Body of pancreas (tissue), 4 donors: Measurements from ENCODE around the gene SLC22A23.

Source experiments
- CTCF ChIP-seq, 7 experiments: fragments of 450-650 bp in 4 of 7; fragments of 200-600 bp in 3 of 7; sonication (generic) in 3 of 7; IDR thresholded peaks; one replicate each; pipeline ENCODE4 v1.5.1; 2016 to 2019; ENCODE audit warnings: antibody characterized with exemption in 7 of 7
- POLR2A ChIP-seq, 3 donors: fragments of 450-650 bp; IDR thresholded peaks; one replicate each; pipeline ENCODE4 v1.6.1; 2016; ENCODE audit warnings: antibody characterized with exemption in 3 of 3, mild to moderate bottlenecking in 2 of 3

- no peak for TF ChIP-seq POLR2A (IDR thresholded peaks at IDR 0.05)
- TF ChIP-seq CTCF (IDR thresholded peaks at IDR 0.05), result no peak
Measured at GRCh38 chr6:3424185-3424927, 32.5 kb downstream of the SLC22A23 start.
